Hepatocyte (in vitro differentiated cells): ENCODE measurements around the gene EHD1. TPM values are rescaled to one million over a fixed set of nuclear protein-coding genes. Genes with fewer than 3 reads are reported as not detected.

Source experiments
- DNase-seq: peaks from one replicate; pipeline ENCODE4 v3.0.0-alpha.2; 2016; ENCODE audit warnings: low spot score
- H2AFZ ChIP-seq: fragments of 200-600 bp; sonication (generic); 2 replicates; pipeline ENCODE4 v1.6.0; 2016; ENCODE audit warnings: antibody characterized with exemption, mild to moderate bottlenecking
- H3K27ac ChIP-seq: fragments of 200-600 bp; sonication (generic); 2 replicates; pipeline ENCODE4 v1.5.1; 2016; ENCODE audit warnings: mild to moderate bottlenecking
- H3K27me3 ChIP-seq: fragments of 200-600 bp; sonication (generic); 2 replicates; pipeline ENCODE4 v1.6.1; 2016
- H3K36me3 ChIP-seq: fragments of 200-600 bp; sonication (generic); replicated peaks from 2 replicates; pipeline ENCODE4 v1.5.1; 2016; ENCODE audit warnings: low read depth; ENCODE audit not compliant: insufficient read depth
- H3K4me1 ChIP-seq: fragments of 200-600 bp; sonication (generic); 2 replicates; pipeline ENCODE4 v1.5.1; 2016; ENCODE audit warnings: mild to moderate bottlenecking, moderate library complexity; ENCODE audit not compliant: insufficient read depth
- H3K4me2 ChIP-seq: fragments of 200-600 bp; sonication (generic); 2 replicates; pipeline ENCODE4 v1.6.0; 2016
- H3K4me3 ChIP-seq: fragments of 200-600 bp; sonication (generic); 2 replicates; pipeline ENCODE4 v1.5.1; 2016; ENCODE audit warnings: mild to moderate bottlenecking
- H3K79me2 ChIP-seq: fragments of 200-600 bp; sonication (generic); 2 replicates; pipeline ENCODE4 v1.6.0; 2017; ENCODE audit warnings: mild to moderate bottlenecking
- H3K9me2 ChIP-seq: fragments of 200-600 bp; sonication (generic); replicated peaks from 2 replicates; pipeline ENCODE4 v1.6.0; 2017; ENCODE audit warnings: mild to moderate bottlenecking; ENCODE audit not compliant: insufficient read depth
- H3K9me3 ChIP-seq: fragments of 200-600 bp; sonication (generic); 2 replicates; pipeline ENCODE4 v1.5.1; 2016; ENCODE audit warnings: low read depth, mild to moderate bottlenecking
- H4K20me1 ChIP-seq: fragments of 200-600 bp; sonication (generic); 2 replicates; pipeline ENCODE4 v1.6.0; 2016; ENCODE audit warnings: mild to moderate bottlenecking; ENCODE audit not compliant: insufficient read depth, poor library complexity, severe bottlenecking
- EZH2 ChIP-seq: fragments of 200-600 bp; sonication (generic); IDR thresholded peaks from 2 replicates; pipeline ENCODE4 v1.6.1; 2016; ENCODE audit warnings: antibody characterized with exemption, mild to moderate bottlenecking, borderline replicate concordance
- EZH2phosphoT487 ChIP-seq: fragments of 200-600 bp; sonication (generic); IDR thresholded peaks from one replicate; pipeline ENCODE4 v1.6.1; 2018; ENCODE audit warnings: antibody characterized with exemption, mild to moderate bottlenecking, low read depth, moderate library complexity; ENCODE audit not compliant: unreplicated experiment, severe bottlenecking
- WGBS: methylation state at CpG from one replicate; pipeline ENCODE4 v1.1.6; 2016; ENCODE audit warnings: low lambda C conversion rate; ENCODE audit errors: missing lambda C conversion rate; 5-methylcytosine and 5-hydroxymethylcytosine counted together
- microRNA counts: library from miRNA; unstranded; fragments of <30 nt; microRNA quantifications from one replicate; lab custom pipeline; 2017
- microRNA-seq: library from miRNA; unstranded; fragments of <30 nt; microRNA quantifications from one replicate; pipeline ENCODE4, GENCODE V29; 2017
- polyA plus RNA-seq: library from polyadenylated mRNA; unstranded; fragments of >200 nt; fragmentation: Nextera tagmentation; extraction: Ambion mirVana; gene quantifications from 2 replicates; pipeline ENCODE4 v1.2.1, GENCODE V29; 2016
- small RNA-seq: library from RNA; depleted of rRNA; stranded (forward); fragments of <200 nt; gene quantifications from one replicate; pipeline ENCODE3, GENCODE V24; 2014
- total RNA-seq: library from RNA; depleted of rRNA; stranded (reverse); fragments of >200 nt; gene quantifications from 2 replicates; pipeline ENCODE4 v1.2.3, GENCODE V29; 2014
- TF ChIP-seq, protein P1 (sequence below): fragments of 200-600 bp; sonication (generic); IDR thresholded peaks from 2 replicates; pipeline ENCODE4 v1.5.1; 2016; ENCODE audit warnings: antibody characterized with exemption, mild to moderate bottlenecking; ENCODE audit not compliant: poor library complexity

Gene EHD1
- total and polyA plus RNA-seq, 2 experiments from 2014 or later, result 52.4 to 69.5 TPM

DNA sequence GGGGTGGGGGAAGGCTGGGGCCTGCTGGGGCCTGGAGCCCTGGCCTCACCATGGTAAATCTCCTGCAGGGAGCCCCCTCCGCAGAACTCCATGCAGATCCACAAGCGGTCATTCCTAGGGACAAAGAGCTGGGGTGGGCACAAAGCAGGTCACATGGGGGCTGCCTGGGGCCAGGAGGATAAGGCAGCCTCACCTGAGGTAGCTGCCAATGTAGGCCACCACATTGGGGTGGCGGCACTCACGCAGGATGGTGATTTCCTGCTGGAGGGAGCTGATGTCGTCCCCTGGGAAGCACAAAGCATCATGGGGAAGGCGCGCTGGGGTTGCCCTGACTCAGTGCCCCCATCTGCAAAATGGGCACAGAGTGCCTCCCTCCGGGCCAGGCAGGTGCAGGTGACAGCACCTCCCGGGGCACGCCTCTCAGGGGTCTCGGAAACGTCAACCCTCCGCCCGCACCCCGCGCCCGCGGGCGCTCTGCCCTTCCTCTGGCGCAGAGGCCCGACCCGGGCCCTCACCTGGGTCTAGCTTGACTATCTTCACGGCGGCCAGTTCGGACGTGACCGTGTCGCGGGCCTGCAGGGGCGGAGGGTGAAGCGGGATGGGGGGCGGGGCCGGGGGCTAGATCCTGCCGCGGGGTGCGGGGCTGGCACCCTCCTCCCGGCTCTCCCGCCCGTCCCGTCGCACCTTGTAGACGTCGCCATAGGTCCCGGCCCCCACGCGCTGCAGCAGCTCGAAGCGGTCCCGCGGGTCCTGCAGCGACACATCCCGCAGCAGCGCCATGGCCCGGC, 75.9 kb downstream of the EHD1 start:
- Histone ChIP-seq H3K9me2 (no peaks in the 10 kb centered on the region), H3K36me3 (no peaks in the 10 kb centered on the region), H3K79me2 (no peaks in the 10 kb centered on the region), H3K27ac (peak overlapping the region; percentile 69), H3K4me1 (peaks cover 20% of the 10 kb centered on the region), H3K9me3 (no peaks in the 10 kb centered on the region), H4K20me1 (no peaks in the 10 kb centered on the region), H3K4me3 (peak overlapping the region; percentile 55), H2AFZ (peak overlapping the region; percentile 89), H3K27me3 (no peaks in the 10 kb centered on the region), H3K4me2 (peak overlapping the region; percentile 94)
- 24% methylated on average over 22 of the region's 54 CpGs for WGBS
- TF ChIP-seq EZH2phosphoT487 (no peak), EZH2 (no peak)
- TF ChIP-seq, protein P1, sequence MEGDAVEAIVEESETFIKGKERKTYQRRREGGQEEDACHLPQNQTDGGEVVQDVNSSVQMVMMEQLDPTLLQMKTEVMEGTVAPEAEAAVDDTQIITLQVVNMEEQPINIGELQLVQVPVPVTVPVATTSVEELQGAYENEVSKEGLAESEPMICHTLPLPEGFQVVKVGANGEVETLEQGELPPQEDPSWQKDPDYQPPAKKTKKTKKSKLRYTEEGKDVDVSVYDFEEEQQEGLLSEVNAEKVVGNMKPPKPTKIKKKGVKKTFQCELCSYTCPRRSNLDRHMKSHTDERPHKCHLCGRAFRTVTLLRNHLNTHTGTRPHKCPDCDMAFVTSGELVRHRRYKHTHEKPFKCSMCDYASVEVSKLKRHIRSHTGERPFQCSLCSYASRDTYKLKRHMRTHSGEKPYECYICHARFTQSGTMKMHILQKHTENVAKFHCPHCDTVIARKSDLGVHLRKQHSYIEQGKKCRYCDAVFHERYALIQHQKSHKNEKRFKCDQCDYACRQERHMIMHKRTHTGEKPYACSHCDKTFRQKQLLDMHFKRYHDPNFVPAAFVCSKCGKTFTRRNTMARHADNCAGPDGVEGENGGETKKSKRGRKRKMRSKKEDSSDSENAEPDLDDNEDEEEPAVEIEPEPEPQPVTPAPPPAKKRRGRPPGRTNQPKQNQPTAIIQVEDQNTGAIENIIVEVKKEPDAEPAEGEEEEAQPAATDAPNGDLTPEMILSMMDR, result no peak
- DNase-seq, result no peak

MicroRNAs within 50 kb of the gene (microRNA counts, 767-probe panel; counts per million panel counts)
- 8,897 counts per million, percentile 65 among the panel's probes with 10 or more counts for microRNA hsa-miR-192-5p (lab: Ali Mortazavi, UCI)

Small RNAs within 50 kb of the gene (microRNA-seq; reads per million reads assigned to microRNA genes)
- gene MIR6749, result not detected
- 4.0 reads per million for gene MIR6750

Small RNAs within 50 kb of the gene (small RNA-seq; reads per million reads assigned to genes)
- gene MIR6749 (not detected), gene MIR6750 (not detected)

Other genes starting within 250 kb of the EHD1 start
- gene NRXN2, start 155.4 kb downstream of the EHD1 start, total RNA-seq, result 0.28 and 0.83 TPM in 2 replicates
- gene NRXN2, start 155.4 kb downstream of the EHD1 start, polyA plus RNA-seq, result 1.7 and 2.8 TPM in 2 replicates
- gene RASGRP2, start 134.5 kb downstream of the EHD1 start, total RNA-seq, result 0.24 and 3.2 TPM in 2 replicates
- 0.10 and 3.6 TPM in 2 replicates for gene RASGRP2, start 134.5 kb downstream of the EHD1 start, polyA plus RNA-seq
- 1.9 and 2.0 TPM in 2 replicates for gene PYGM, start 118.6 kb downstream of the EHD1 start, total RNA-seq
- 4.0 and 5.7 TPM in 2 replicates for gene PYGM, start 118.6 kb downstream of the EHD1 start, polyA plus RNA-seq
- gene SF1, start 100.1 kb downstream of the EHD1 start, total RNA-seq, result 126 and 163 TPM in 2 replicates
- 138 and 157 TPM in 2 replicates for gene SF1, start 100.1 kb downstream of the EHD1 start, polyA plus RNA-seq
- 7.8 and 23.5 TPM in 2 replicates for gene MAP4K2, start 75.4 kb downstream of the EHD1 start, total RNA-seq
- 9.0 and 13.2 TPM in 2 replicates for gene MAP4K2, start 75.4 kb downstream of the EHD1 start, polyA plus RNA-seq
- 14.1 and 18.6 TPM in 2 replicates for gene MEN1, start 68.1 kb downstream of the EHD1 start, total RNA-seq
- 49.1 and 49.9 TPM in 2 replicates for gene MEN1, start 68.1 kb downstream of the EHD1 start, polyA plus RNA-seq
- 6.5 and 8.4 TPM in 2 replicates for gene CDC42BPG, start 34.0 kb downstream of the EHD1 start, total RNA-seq
- 3.1 and 5.5 TPM in 2 replicates for gene CDC42BPG, start 34.0 kb downstream of the EHD1 start, polyA plus RNA-seq
- 16.4 and 18.1 TPM in 2 replicates for gene ATG2A, start 38.6 kb upstream of the EHD1 start, total RNA-seq
- 11.7 and 17.0 TPM in 2 replicates for gene ATG2A, start 38.6 kb upstream of the EHD1 start, polyA plus RNA-seq
- gene PPP2R5B, start 46.1 kb upstream of the EHD1 start, total RNA-seq, result 15.8 and 16.9 TPM in 2 replicates
- gene PPP2R5B, start 46.1 kb upstream of the EHD1 start, polyA plus RNA-seq, result 16.2 and 19.5 TPM in 2 replicates
- 2.0 TPM in 1 of 2 replicates, not detected in the other for gene GPHA2, start 57.3 kb upstream of the EHD1 start, total RNA-seq
- not detected in 2 replicates for gene GPHA2, start 57.3 kb upstream of the EHD1 start, polyA plus RNA-seq
- not detected in 2 replicates for gene MAJIN, start 93.5 kb upstream of the EHD1 start, total RNA-seq
- gene MAJIN, start 93.5 kb upstream of the EHD1 start, polyA plus RNA-seq, result not detected in 2 replicates
- gene BATF2, start 118.3 kb upstream of the EHD1 start, total RNA-seq, result 0.68 and 1.9 TPM in 2 replicates
- 2.6 TPM in 1 of 2 replicates, not detected in the other for gene BATF2, start 118.3 kb upstream of the EHD1 start, polyA plus RNA-seq
- gene ARL2, start 135.5 kb upstream of the EHD1 start, total RNA-seq, result 68.2 and 69.1 TPM in 2 replicates
- 126 and 127 TPM in 2 replicates for gene ARL2, start 135.5 kb upstream of the EHD1 start, polyA plus RNA-seq
- gene SNX15, start 148.8 kb upstream of the EHD1 start, total RNA-seq, result 9.9 and 12.9 TPM in 2 replicates
- gene SNX15, start 148.8 kb upstream of the EHD1 start, polyA plus RNA-seq, result 22.0 and 27.3 TPM in 2 replicates
- 10.8 and 12.2 TPM in 2 replicates for gene SAC3D1, start 162.6 kb upstream of the EHD1 start, total RNA-seq
- gene SAC3D1, start 162.6 kb upstream of the EHD1 start, polyA plus RNA-seq, result 18.5 and 23.8 TPM in 2 replicates
- gene NAALADL1, start 179.9 kb upstream of the EHD1 start, total RNA-seq, result 0.13 and 0.76 TPM in 2 replicates
- not detected in 2 replicates for gene NAALADL1, start 179.9 kb upstream of the EHD1 start, polyA plus RNA-seq
- 6.4 and 7.9 TPM in 2 replicates for gene CDCA5, start 205.4 kb upstream of the EHD1 start, total RNA-seq
- gene CDCA5, start 205.4 kb upstream of the EHD1 start, polyA plus RNA-seq, result 6.4 and 11.8 TPM in 2 replicates
- 41.0 and 53.1 TPM in 2 replicates for gene ZFPL1, start 205.6 kb upstream of the EHD1 start, total RNA-seq
- gene ZFPL1, start 205.6 kb upstream of the EHD1 start, polyA plus RNA-seq, result 52.7 and 58.1 TPM in 2 replicates
- gene VPS51, start 217.6 kb upstream of the EHD1 start, total RNA-seq, result 201 and 242 TPM in 2 replicates
- gene VPS51, start 217.6 kb upstream of the EHD1 start, polyA plus RNA-seq, result 63.5 and 80.0 TPM in 2 replicates
- gene TM7SF2, start 233.3 kb upstream of the EHD1 start, total RNA-seq, result 124 and 133 TPM in 2 replicates
- gene TM7SF2, start 233.3 kb upstream of the EHD1 start, polyA plus RNA-seq, result 194 and 209 TPM in 2 replicates
- gene ZNHIT2, start 239.1 kb upstream of the EHD1 start, total RNA-seq, result 8.3 and 13.5 TPM in 2 replicates
- gene ZNHIT2, start 239.1 kb upstream of the EHD1 start, polyA plus RNA-seq, result 22.1 and 23.7 TPM in 2 replicates
- 211 and 264 TPM in 2 replicates for gene FAU, start 243.5 kb upstream of the EHD1 start, total RNA-seq
- gene FAU, start 243.5 kb upstream of the EHD1 start, polyA plus RNA-seq, result 434 and 462 TPM in 2 replicates
- gene MRPL49, start 243.7 kb upstream of the EHD1 start, total RNA-seq, result 57.6 and 71.0 TPM in 2 replicates
- gene MRPL49, start 243.7 kb upstream of the EHD1 start, polyA plus RNA-seq, result 46.2 and 46.8 TPM in 2 replicates